H1 (cell line): Measurements from ENCODE around the gene GSK3B. TPM values are rescaled to one million over a fixed set of nuclear protein-coding genes. Genes with fewer than 3 reads are reported as not detected.

Experiments used
- CTBP2 ChIP-seq: IDR thresholded peaks from 2 replicates; pipeline ENCODE4 v1.7.0; 2011; ENCODE audit warnings: borderline replicate concordance, mild to moderate bottlenecking, moderate library complexity, mixed read lengths, low read length; ENCODE audit not compliant: insufficient read depth, insufficient read length
- KDM4A ChIP-seq: IDR thresholded peaks from one replicate; pipeline ENCODE4 v1.7.1; 2012; ENCODE audit warnings: low read depth, mild to moderate bottlenecking, moderate library complexity, low read length, inconsistent platforms; ENCODE audit not compliant: severe bottlenecking
- polyA plus RNA-seq, 7 experiments: library from polyadenylated mRNA; depleted of rRNA in 3 of 7; stranded (reverse) in 5 of 7; unstranded in 2 of 7; fragments of >200 nt in 5 of 7; fragments of 200-250 nt in 2 of 7; gene quantifications; 1 replicate in 5 of 7; 2 replicates in 1 of 7; 4 replicates in 1 of 7; pipeline versions ENCODE4 v1.2.1 to v1.2.3, GENCODE V29; 2011 to 2013; ENCODE audit warnings: missing spikeins in 2 of 7, mixed read lengths in 2 of 7
- total RNA-seq: library from RNA; stranded (reverse); fragmentation: NEBNext Ultra II Directional; extraction: Animal tissue kit (Norgen Biotek cat#: 25700); gene quantifications from 2 replicates; pipeline ENCODE4 v1.2.1, GENCODE V29; 2021

The GSK3B gene
- total and polyA plus RNA-seq, 2 of the 8 experiments (the other 6 are each of a cell fraction or from before 2014, with no cell fraction given), result 24.2 to 50.7 TPM

- TF ChIP-seq CTBP2 (no peak), KDM4A (no peak)
These were observed 121.1 kb downstream of the GSK3B start (continued) for GRCh38 chr3:119973018-119973646.
